SU-DHL-6 (cell line): ENCODE data around the gene PREX1.

Source experiments
- H2AFZ ChIP-seq: fragments of 200-600 bp; sonication (generic); 2 replicates; pipeline ENCODE4 v1.6.1; 2014; ENCODE audit warnings: low read depth, mild to moderate bottlenecking, moderate library complexity, mixed read lengths, antibody characterized with exemption, low read length; ENCODE audit not compliant: severe bottlenecking
- H3F3A ChIP-seq: fragments of 200-600 bp; shearing (Covaris generic); 2 replicates; pipeline ENCODE4 v1.6.0; 2016; ENCODE audit warnings: antibody characterized with exemption, mild to moderate bottlenecking; ENCODE audit not compliant: insufficient read depth
- H3K27ac ChIP-seq: fragments of 200-600 bp; sonication (generic); 2 replicates; pipeline ENCODE4 v1.5.1; 2016; ENCODE audit warnings: low read depth, mild to moderate bottlenecking, low read length, moderate library complexity, mixed read lengths
- H3K27me3 ChIP-seq: fragments of 200-600 bp; sonication (generic), shearing (Covaris generic); 2 replicates; pipeline ENCODE4 v1.6.0; 2014; ENCODE audit warnings: mild to moderate bottlenecking, low read length
- H3K36me3 ChIP-seq: fragments of 200-600 bp; sonication (generic); 2 replicates; pipeline ENCODE4 v1.6.1; 2014; ENCODE audit warnings: mild to moderate bottlenecking, low read length, mixed read lengths
- H3K4me2 ChIP-seq: fragments of 300-600, 200-600 bp; shearing (Covaris generic), sonication (generic); 2 replicates; pipeline ENCODE4 v1.6.0; 2014; ENCODE audit warnings: low read length, low read depth, mild to moderate bottlenecking; ENCODE audit not compliant: poor library complexity, severe bottlenecking
- H3K4me3 ChIP-seq: fragments of 200-600 bp; sonication (generic); 2 replicates; pipeline ENCODE4 v1.5.1; 2014; ENCODE audit warnings: antibody characterized with exemption, low read length, mild to moderate bottlenecking, mixed read lengths; ENCODE audit not compliant: insufficient read depth, poor library complexity, severe bottlenecking
- H3K79me2 ChIP-seq: fragments of 200-600 bp; sonication (generic); 2 replicates; pipeline ENCODE4 v1.6.1; 2014; ENCODE audit warnings: mild to moderate bottlenecking, low read length, moderate library complexity; ENCODE audit not compliant: insufficient read depth
- H3K9ac ChIP-seq: fragments of 200-600 bp; sonication (generic); 2 replicates; pipeline ENCODE4 v1.7.0; 2014; ENCODE audit warnings: mild to moderate bottlenecking, low read length
- H3K9me2 ChIP-seq: fragments of 200-600 bp; sonication (generic); replicated peaks from 2 replicates; pipeline ENCODE4 v1.6.1; 2014; ENCODE audit warnings: low read length; ENCODE audit not compliant: insufficient read depth
- H3K9me3 ChIP-seq: fragments of 200-600 bp; sonication (generic); 2 replicates; pipeline ENCODE4 v1.6.1; 2014; ENCODE audit warnings: low read length, mixed read lengths; ENCODE audit not compliant: insufficient read depth
- H4K20me1 ChIP-seq: fragments of 200-600 bp; sonication (generic); 2 replicates; pipeline ENCODE4 v1.6.1; 2014; ENCODE audit warnings: low read depth, mild to moderate bottlenecking, antibody characterized with exemption, low read length, moderate library complexity, mixed read lengths
- EZH2phosphoT487 ChIP-seq: fragments of 200-600 bp; sonication (generic), shearing (Covaris generic); conservative IDR thresholded peaks from 2 replicates; pipeline ENCODE4 v1.6.1; 2018; ENCODE audit warnings: mild to moderate bottlenecking, antibody characterized with exemption, low read length, moderate library complexity, mixed read lengths
- TF ChIP-seq, protein P1 (sequence below): fragments of 200-600 bp; sonication (generic); IDR thresholded peaks from one replicate; pipeline ENCODE4 v1.5.1; 2017; ENCODE audit warnings: antibody characterized with exemption, mild to moderate bottlenecking, low read length, moderate library complexity; ENCODE audit not compliant: insufficient read depth, poor library complexity, severe bottlenecking

Gene PREX1

DNA sequence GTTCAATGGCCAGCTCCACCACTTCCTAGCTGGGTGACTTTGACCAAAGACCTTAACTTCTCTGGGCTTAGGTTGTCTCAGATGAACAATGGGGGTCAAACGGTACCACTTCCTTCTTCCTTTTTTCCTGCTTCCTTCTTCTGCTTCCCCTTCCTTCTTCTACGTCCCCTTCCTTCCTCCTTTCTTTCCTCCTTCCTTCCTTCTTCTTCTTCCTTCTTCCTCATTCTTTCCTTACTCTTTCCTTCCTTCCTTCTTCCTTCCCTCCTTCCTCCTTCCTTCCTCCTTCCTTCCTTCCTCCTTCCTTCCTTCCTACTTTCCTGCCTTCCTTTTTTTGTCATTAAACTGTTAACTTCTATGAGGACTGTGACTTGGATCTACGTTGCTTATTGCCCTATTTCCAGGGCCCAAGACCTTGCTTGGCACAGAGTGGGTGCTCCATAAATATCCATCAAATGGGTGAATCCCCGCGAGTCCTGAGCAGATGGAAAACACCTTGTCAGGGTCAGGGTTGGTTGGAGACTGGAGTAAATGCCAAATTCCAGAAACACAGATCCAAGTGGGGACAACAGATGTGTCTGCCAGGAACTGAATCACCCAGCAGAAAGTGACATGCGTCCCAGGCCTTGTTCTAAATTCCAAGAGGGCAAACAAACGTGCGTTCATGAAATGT lies 243.3 kb downstream of the PREX1 start:
- Histone ChIP-seq H3K36me3 (no peaks in the 10 kb centered on the region), H3K4me3 (no peak overlapping the region), H3K9me3 (no peaks in the 10 kb centered on the region), H3K4me2 (no peak overlapping the region), H3K9ac (no peak overlapping the region), H4K20me1 (no peaks in the 10 kb centered on the region), H3F3A (no peaks in the 10 kb centered on the region), H2AFZ (no peak overlapping the region), H3K9me2 (no peaks in the 10 kb centered on the region), H3K27ac (no peak overlapping the region), H3K27me3 (no peaks in the 10 kb centered on the region), H3K79me2 (no peaks in the 10 kb centered on the region)
- TF ChIP-seq, protein P1, sequence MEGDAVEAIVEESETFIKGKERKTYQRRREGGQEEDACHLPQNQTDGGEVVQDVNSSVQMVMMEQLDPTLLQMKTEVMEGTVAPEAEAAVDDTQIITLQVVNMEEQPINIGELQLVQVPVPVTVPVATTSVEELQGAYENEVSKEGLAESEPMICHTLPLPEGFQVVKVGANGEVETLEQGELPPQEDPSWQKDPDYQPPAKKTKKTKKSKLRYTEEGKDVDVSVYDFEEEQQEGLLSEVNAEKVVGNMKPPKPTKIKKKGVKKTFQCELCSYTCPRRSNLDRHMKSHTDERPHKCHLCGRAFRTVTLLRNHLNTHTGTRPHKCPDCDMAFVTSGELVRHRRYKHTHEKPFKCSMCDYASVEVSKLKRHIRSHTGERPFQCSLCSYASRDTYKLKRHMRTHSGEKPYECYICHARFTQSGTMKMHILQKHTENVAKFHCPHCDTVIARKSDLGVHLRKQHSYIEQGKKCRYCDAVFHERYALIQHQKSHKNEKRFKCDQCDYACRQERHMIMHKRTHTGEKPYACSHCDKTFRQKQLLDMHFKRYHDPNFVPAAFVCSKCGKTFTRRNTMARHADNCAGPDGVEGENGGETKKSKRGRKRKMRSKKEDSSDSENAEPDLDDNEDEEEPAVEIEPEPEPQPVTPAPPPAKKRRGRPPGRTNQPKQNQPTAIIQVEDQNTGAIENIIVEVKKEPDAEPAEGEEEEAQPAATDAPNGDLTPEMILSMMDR: no peak
- no peak for TF ChIP-seq EZH2phosphoT487

DNA sequence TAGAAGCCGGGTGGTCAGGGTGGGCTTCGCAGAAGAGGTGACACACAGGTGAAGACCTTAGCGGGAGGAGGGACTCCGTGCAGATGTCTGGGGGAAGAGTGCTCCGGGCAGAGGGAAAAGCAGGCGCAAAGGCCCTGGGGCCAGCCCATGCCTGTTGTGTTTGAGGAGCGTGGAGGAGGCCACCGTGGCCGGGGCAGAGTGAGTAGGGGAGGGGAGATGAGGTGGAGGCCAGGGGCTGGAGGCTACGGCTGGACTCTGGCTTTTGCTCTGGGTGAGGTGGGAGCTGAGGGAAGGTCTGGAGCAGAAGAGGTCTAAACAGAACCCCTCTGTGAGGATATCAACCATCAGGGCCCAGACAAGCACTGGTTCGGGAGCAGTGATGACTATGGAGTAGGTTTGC lies 244.0 kb downstream of the PREX1 start:
- Histone ChIP-seq H3K79me2 (no peaks in the 10 kb centered on the region), H2AFZ (no peak overlapping the region), H3K27me3 (no peaks in the 10 kb centered on the region), H3K4me3 (no peak overlapping the region), H3F3A (no peaks in the 10 kb centered on the region), H4K20me1 (no peaks in the 10 kb centered on the region), H3K9ac (no peak overlapping the region), H3K27ac (no peak overlapping the region), H3K9me3 (no peaks in the 10 kb centered on the region), H3K4me2 (no peak overlapping the region), H3K36me3 (no peaks in the 10 kb centered on the region), H3K9me2 (no peaks in the 10 kb centered on the region)
- TF ChIP-seq EZH2phosphoT487: no peak
- TF ChIP-seq, protein P1: no peak

DNA sequence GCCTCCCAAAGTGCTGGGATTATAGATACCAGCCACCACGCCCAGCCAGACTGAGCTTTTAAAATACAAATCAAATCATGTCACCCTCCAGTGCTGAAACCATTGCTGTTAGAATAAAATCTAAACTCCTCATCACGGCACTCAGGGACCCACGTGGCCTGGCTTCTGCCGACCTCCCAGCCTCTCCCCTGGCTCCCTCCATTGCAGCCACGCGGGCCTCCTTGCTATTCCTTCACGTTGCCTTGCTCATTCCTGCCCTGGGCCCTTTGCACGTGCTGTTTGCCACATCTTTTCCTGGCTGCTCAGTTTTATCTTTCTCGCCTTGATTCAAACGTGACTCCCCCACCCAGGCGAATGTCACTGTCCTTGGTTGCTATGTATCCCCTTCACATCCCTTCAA lies 244.6 kb downstream of the PREX1 start:
- Histone ChIP-seq H3K9me3 (no peaks in the 10 kb centered on the region), H3K36me3 (no peaks in the 10 kb centered on the region), H4K20me1 (no peaks in the 10 kb centered on the region), H3K9me2 (no peaks in the 10 kb centered on the region), H3K27ac (no peak overlapping the region), H2AFZ (no peak overlapping the region), H3K4me3 (no peak overlapping the region), H3K9ac (no peak overlapping the region), H3F3A (no peaks in the 10 kb centered on the region), H3K79me2 (no peaks in the 10 kb centered on the region), H3K4me2 (no peak overlapping the region), H3K27me3 (no peaks in the 10 kb centered on the region)
- TF ChIP-seq, protein P1: no peak
- no peak for TF ChIP-seq EZH2phosphoT487
